Measurements from ENCODE around the gene NOS1AP. TPM values are rescaled to one million over a fixed set of nuclear protein-coding genes. Genes with fewer than 3 reads are reported as not detected.

The NOS1AP gene
- total RNA-seq, 1 donor, result 0.43 TPM

GRCh38 chr1:162315673-162316072, 246.2 kb downstream of the NOS1AP start:
- DNase-seq (ENCODE audit: low read depth), result no peak
- H3K4me3 ChIP-seq (ENCODE audit: low read depth, low read length), result no peak overlapping the region

DNA sequence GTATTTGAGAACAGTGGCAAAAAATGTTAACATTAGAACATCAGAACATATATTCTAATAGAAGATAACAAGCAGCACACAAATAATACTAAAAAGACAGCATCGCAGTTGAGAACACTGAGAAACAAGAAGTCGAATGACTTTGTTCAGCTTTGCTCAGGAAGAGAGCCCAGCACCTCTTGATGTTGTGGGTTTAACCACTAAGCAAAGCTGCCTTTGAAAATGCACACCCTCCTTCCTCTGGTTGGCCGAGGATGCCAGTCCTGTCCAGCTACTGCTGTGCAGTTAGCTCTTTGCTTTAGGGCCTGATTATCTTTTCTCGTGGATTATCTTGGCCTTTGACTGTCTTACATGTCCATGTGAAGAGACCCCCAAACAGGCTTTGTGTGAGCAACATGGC, 246.7 kb downstream of the NOS1AP start:
- H3K4me3 ChIP-seq (ENCODE audit: low read depth, low read length), result no peak overlapping the region
- DNase-seq (ENCODE audit: low read depth), result no peak
- no peak for TF ChIP-seq CTCF (IDR thresholded peaks at IDR 0.05; ENCODE audit: insufficient read depth, low read depth, low read length)

More at GRCh38 chr1:162315673-162316072, 246.2 kb downstream of the NOS1AP start:
- no peak for TF ChIP-seq CTCF (IDR thresholded peaks at IDR 0.05; ENCODE audit: insufficient read depth, low read depth, low read length)

DNA sequence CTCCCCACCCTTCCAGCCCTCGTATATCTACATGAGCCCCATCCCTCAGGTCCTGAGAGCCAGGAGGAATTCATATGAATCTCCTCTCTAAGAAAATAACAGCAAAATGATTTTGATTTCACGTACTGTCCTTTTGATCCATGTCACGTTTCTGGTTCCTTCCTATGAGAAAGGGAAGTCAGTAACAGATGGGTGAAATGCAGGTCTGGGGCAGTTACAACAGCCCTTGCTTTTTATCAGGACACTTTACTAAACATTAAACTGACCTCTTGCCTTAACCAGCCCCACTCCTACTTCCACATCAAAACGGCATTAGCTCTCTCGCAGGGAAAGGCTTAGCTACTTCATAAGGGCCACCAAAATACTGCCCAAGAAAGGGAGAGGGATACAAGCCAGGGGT, 248.1 kb downstream of the NOS1AP start:
- TF ChIP-seq CTCF (IDR thresholded peaks at IDR 0.05; ENCODE audit: insufficient read depth, low read depth, low read length), result no peak
- H3K4me3 ChIP-seq (ENCODE audit: low read depth, low read length), result no peak overlapping the region

GRCh38 chr1:162319493-162320175, 250.1 kb downstream of the NOS1AP start:
- TF ChIP-seq CTCF (IDR thresholded peaks at IDR 0.05; ENCODE audit: insufficient read depth, low read depth, low read length), result no peak
- DNase-seq (ENCODE audit: low read depth), result no peak
- no peak overlapping the region for H3K4me3 ChIP-seq (ENCODE audit: low read depth, low read length)

More for the DNA sequence above, 248.1 kb downstream of the NOS1AP start:
- no peak for DNase-seq (ENCODE audit: low read depth)

DNA sequence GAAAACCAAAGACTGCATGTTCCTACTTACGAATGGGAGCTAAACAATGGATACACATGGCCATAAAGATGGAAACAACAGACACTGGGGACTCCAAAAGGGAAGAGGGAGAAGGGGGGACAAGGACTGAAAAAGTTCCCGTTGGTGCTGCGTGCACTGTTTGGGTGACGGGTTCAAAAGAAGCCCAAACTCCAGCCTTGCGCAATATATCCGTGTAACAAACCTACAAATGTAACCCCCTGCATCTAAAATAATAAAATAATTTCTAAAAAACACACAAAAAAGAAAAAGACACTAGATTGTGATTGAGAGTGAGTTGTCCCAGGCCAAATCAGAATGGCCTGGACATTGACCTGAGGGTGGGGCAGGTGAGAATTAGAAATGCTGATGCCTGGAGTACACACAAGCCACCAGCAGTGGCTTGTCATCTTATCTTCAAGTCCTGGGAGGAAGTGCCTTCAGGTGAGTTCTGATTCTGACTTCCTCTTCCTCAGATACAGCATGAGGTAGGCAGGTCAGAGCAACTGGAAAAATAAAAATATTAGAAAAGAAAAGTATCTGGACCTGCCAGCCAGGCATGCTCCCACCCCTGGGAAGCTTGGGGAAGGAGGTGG, 252.4 kb downstream of the NOS1AP start:
- no peak for DNase-seq (ENCODE audit: low read depth)
- H3K4me3 ChIP-seq (ENCODE audit: low read depth, low read length), result no peak overlapping the region
- TF ChIP-seq CTCF (IDR thresholded peaks at IDR 0.05; ENCODE audit: insufficient read depth, low read depth, low read length), result no peak

GRCh38 chr1:162323023-162323422, 253.5 kb downstream of the NOS1AP start:
- H3K4me3 ChIP-seq (ENCODE audit: low read depth, low read length), result no peak overlapping the region
- no peak for DNase-seq (ENCODE audit: low read depth)
- no peak for TF ChIP-seq CTCF (IDR thresholded peaks at IDR 0.05; ENCODE audit: insufficient read depth, low read depth, low read length)
